SW 1271 (cell line): Measurements from ENCODE around the gene CTNNA2.

Experiments used
- DNase-seq, 2 experiments: peaks; one replicate each; lab custom pipeline; 2025; lab: John Stamatoyannopoulos, UW

The CTNNA2 gene

DNA sequence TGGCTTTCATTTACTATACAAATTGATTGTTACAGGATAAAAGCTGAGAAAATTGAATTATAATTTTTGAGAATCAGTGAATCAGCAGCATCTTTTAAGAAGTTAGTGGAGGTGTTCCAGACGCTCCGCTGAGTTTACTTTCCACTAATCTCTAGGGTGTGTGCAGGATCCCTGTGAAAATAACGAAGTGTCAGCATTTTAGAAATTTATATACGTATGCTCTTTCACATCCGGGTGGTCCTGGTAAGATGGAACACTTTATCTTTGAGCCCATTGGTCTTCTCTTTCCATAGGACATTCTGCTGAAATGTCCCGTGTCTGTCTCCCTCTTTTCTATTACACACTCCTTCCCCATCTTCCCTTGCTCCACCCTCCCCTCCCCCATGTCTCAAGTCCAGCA is 1060.3 kb downstream of the CTNNA2 start:
- no peak for DNase-seq

DNA sequence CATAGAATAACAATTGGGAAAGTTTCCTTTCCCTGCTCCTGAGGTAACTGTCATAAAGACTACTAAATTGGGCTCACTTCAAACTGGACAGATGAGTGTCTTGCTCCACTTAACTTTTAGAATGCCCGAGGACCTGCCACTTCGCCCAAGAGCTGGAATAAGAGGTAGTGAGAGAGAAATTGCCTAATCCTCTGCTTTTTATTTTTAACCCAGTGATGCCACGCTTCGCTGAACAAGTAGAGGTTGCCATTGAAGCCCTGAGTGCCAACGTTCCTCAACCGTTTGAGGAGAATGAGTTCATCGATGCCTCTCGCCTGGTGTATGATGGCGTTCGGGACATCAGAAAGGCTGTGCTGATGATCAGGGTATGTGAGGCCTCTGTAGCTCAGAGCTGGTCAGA is 1061.1 kb downstream of the CTNNA2 start:
- no peak for DNase-seq

DNA sequence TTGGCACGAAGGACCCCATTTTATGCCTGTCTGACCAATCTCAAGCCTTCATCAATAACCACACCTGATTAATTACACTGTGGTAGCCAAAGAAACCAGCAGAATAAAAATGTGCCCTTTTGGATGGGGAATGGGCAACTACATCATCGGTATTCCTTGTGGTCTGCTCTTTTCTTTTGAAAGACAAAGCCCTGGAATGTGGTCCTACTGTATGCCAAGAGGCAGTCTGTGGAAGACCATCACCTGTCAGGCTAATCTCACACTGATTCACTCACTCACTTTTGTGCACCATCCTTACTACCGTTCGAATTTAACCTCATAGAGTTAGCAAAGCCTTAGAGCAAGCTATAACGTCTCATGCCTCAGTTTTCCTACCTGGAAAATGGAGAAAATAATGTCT is 1066.9 kb downstream of the CTNNA2 start:
- DNase-seq = no peak

DNA sequence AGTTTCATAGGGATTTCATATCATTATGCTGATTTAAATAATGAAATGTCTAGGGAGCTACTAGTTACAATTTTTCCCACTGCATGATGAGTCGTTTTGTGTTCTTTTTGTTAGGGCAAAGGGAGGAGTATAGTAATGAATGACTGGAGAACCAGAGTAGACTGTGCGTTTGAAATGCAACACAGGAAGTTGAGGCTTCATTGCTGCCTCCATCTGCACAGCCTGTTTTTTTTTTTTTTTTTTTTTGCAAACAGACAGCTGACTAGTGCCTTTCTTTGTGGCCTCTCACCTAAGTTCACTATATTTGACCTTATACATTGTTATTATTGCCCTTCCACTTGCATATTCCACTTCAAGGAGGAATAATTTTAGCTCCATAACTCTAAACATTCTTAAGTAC is 1078.4 kb downstream of the CTNNA2 start:
- DNase-seq = no peak

- no peak for DNase-seq
Observed at GRCh38 chr2:80592106-80592505, 1079.3 kb downstream of the CTNNA2 start.

GRCh38 chr2:80610108-80610507 is 1097.3 kb downstream of the CTNNA2 start:
- no peak for DNase-seq

DNA sequence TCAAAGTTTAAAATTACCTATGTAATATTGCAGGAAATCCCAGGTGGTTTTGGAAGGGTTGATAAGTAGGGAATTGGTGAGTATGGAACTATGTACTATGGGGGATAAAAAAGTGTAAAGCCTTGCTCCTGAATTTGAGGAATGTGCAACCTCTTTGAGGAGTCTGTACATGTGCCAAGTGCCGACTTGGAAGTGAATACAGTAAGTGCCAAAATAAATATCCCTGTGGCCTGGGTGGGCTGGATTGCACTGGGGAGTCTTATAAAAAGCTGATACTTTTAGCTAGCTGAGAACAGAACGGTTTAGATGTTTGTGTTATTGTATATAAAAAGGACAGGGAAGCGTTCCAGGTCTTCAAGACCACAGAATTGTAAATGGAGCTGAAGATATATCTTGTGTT is 1108.8 kb downstream of the CTNNA2 start:
- no peak for DNase-seq

GRCh38 chr2:80624062-80624461 is 1111.2 kb downstream of the CTNNA2 start:
- DNase-seq = no peak

DNA sequence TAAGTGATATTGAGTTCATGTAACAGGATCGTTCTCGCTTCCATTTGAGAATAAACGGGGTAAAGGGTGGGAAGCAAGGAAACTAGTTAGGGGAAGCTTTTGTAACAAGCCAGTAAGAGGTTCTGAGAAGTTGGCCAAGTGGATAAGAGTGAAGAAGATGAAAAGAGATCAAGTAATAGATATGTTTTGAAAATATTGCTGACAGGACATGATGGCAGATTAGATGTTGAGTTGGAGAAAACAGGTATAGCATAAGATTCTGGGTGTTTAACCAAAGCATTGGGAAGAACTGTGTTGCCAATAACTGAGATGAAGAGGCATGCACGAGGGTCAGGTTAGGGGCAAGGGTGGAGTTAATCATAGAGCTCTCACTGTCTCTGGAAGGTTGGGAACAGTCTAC is 1121.7 kb downstream of the CTNNA2 start:
- DNase-seq = no peak

- DNase-seq = no peak
Observed at GRCh38 chr2:80638783-80639182, 1125.9 kb downstream of the CTNNA2 start.

GRCh38 chr2:80642465-80642864 is 1129.6 kb downstream of the CTNNA2 start:
- DNase-seq = no peak

DNA sequence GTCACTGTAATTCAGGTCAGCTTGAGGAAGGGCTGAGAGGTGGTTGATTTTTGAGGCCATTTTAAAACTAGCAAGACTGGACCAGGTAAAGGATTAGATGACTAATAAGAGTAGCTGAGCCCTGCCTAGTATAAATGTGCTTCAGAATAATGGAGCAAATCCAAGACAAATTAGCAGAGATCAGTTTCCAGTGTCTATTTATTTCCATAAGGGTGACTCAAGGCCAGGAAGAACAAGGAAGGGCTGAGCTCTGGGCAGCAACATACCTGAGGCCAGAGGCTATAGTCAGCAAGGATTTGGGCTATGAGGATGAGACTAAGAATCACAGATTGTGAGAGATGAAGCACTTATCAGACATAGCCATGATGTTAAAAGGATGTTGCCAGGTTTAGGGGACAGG is 1130.7 kb downstream of the CTNNA2 start:
- DNase-seq = no peak

DNA sequence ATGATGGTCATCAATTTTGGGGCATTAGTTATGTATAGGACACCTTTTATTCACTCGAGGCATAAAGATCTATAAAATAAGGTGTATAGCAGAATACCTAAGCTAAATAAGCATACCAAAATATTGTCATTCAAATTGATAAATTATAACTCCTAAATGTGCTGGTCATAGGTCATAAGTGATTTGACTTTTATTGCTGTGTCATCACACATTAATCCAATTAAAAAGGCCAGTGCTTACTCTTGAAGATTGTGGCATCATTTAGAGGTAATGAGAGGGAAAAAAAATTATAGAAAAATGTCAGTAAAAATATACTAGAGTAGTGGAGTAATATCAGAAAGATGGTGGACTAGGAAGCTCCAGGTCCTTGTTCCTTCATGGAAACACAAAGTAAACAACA is 1138.6 kb downstream of the CTNNA2 start:
- no peak for DNase-seq

DNA sequence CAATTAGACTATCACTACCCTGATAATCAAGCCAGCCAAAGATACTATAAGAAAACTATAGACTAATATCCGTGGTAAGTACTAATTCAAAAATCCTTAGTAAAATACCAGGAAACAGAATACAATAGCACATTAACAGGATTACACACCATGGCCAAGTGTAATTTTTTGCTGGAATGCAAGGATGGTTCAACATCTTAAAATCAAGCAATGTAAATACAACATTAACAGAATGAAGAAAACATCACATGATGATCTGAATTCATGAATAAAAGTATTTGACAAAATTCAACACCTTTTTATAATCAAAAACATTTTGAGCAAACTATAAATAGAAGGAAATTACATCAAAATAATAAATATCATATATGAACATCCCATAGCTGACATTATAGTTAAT is 1142.4 kb downstream of the CTNNA2 start:
- no peak for DNase-seq

GRCh38 chr2:80670763-80671162 is 1157.9 kb downstream of the CTNNA2 start:
- DNase-seq = no peak

DNA sequence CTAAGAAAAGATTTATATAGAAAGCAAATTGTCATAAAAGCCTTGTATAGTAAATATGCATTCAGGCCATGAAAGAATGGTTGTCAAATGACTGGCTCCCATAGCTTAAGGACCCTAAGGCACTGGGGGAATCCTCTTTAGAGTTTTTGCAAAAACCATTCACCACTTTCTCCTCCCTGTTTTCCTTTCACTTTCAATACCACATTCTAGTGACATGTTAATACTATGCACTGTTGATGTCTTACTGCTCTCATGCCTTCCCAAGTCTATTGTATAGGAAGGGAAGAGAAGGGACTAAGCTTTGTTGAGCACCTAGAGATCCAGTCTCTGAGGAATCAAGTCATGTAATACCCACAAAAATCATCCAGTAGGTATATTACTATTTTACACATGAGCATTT is 1174.7 kb downstream of the CTNNA2 start:
- DNase-seq = no peak

- DNase-seq = no peak
Observed at GRCh38 chr2:80689106-80689505, 1176.3 kb downstream of the CTNNA2 start.
